Thyroid gland (tissue), 4 donors: ENCODE measurements around the gene DMD.

ENCODE experiments used
- POLR2A ChIP-seq, 2 donors: fragments of 450-650 bp; IDR thresholded peaks; one replicate each; pipeline ENCODE4 v1.6.1; 2017; ENCODE audit warnings: antibody characterized with exemption in 2 of 2, mild to moderate bottlenecking in 2 of 2, moderate library complexity in 1 of 2
- TF ChIP-seq, protein P1 (sequence below), 6 experiments: fragments of 200-600 bp in 3 of 6; fragments of 450-650 bp in 3 of 6; sonication (generic) in 3 of 6; IDR thresholded peaks; one replicate each; pipeline ENCODE4 v1.5.1; 2016 to 2019; ENCODE audit warnings: antibody characterized with exemption in 6 of 6, mild to moderate bottlenecking in 2 of 6, inconsistent platforms in 1 of 6, moderate library complexity in 1 of 6

DNA sequence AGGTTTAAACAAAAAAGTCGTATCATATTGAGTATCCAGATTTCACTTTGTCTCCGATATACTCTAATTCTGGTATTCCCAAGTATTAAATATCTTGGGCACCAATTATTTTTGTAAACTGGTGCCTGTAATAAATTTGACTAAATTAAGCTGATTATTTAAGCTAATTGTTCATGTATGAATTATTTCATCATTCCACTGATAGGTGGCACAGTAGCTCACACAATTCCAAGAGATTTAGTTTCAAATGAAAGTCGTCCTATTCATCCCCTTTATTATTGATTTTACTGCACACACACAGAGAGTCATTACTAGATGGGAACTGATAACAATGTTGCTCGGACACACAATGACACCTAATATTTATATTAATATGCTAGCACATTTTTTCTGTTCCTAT is 432.4 kb downstream of the DMD start:
- no peak for TF ChIP-seq POLR2A (IDR thresholded peaks at IDR 0.05)
- TF ChIP-seq, protein P1, sequence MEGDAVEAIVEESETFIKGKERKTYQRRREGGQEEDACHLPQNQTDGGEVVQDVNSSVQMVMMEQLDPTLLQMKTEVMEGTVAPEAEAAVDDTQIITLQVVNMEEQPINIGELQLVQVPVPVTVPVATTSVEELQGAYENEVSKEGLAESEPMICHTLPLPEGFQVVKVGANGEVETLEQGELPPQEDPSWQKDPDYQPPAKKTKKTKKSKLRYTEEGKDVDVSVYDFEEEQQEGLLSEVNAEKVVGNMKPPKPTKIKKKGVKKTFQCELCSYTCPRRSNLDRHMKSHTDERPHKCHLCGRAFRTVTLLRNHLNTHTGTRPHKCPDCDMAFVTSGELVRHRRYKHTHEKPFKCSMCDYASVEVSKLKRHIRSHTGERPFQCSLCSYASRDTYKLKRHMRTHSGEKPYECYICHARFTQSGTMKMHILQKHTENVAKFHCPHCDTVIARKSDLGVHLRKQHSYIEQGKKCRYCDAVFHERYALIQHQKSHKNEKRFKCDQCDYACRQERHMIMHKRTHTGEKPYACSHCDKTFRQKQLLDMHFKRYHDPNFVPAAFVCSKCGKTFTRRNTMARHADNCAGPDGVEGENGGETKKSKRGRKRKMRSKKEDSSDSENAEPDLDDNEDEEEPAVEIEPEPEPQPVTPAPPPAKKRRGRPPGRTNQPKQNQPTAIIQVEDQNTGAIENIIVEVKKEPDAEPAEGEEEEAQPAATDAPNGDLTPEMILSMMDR (IDR thresholded peaks at IDR 0.05): no peak
